Ovary (tissue), 9 donors: ENCODE measurements around the gene OSBPL9. TPM values are rescaled to one million over a fixed set of nuclear protein-coding genes. Genes with fewer than 3 reads are reported as not detected.

Source experiments
- DNase-seq, 5 donors: peaks; one replicate each; pipeline ENCODE4 v3.0.0-alpha.2; 2019 to 2020
- H3K27ac ChIP-seq, 2 donors: fragments of 200-600 bp; one replicate each; pipeline versions ENCODE4 v1.5.1 to v1.8.0; 2019 to 2022
- H3K27me3 ChIP-seq: fragments of 200-600 bp; one replicate; pipeline ENCODE4 v1.8.0; 2022
- H3K36me3 ChIP-seq: fragments of 200-600 bp; sonication (generic); one replicate; pipeline ENCODE4 v1.5.1; 2019
- H3K4me1 ChIP-seq: one replicate; pipeline ENCODE4 v1.8.1; 2013; ENCODE audit warnings: mild to moderate bottlenecking, moderate library complexity; ENCODE audit not compliant: insufficient read depth
- H3K4me3 ChIP-seq: fragments of 200-600 bp; sonication (generic); one replicate; pipeline ENCODE4 v1.5.1; 2017
- H3K9me3 ChIP-seq, 2 donors: fragments of 200-600 bp in 1 of 2; sonication (generic) in 1 of 2; one replicate each; pipeline versions ENCODE4 v1.5.1 to v1.8.1; 2013 to 2019; ENCODE audit warnings: mild to moderate bottlenecking in 1 of 2, moderate library complexity in 1 of 2
- EP300 ChIP-seq: sonication (generic); formaldehyde crosslinking; IDR thresholded peaks from one replicate; pipeline ENCODE4 v1.6.1; 2017; ENCODE audit warnings: antibody characterized with exemption
- POLR2A ChIP-seq: fragments of 450-650 bp; IDR thresholded peaks from one replicate; pipeline ENCODE4 v1.6.1; 2017; ENCODE audit warnings: antibody characterized with exemption, mild to moderate bottlenecking, moderate library complexity
- WGBS, 3 donors: extraction: QIAGEN DNeasy Blood & Tissue Kit in 1 of 3; methylation state at CpG; one replicate each; pipeline versions ENCODE4 v1.1.5 to v1.1.7; 2013 to 2017; 5-methylcytosine and 5-hydroxymethylcytosine counted together
- intact Hi-C, 4 donors: fragments of 100-400 bp; cut with DNase I; formaldehyde crosslinking; loops; one replicate each; pipeline versions ENCODE4 v1.11.0 to v1.15.1; 2022 to 2023
- polyA plus RNA-seq, 2 donors: library from polyadenylated mRNA; stranded (reverse); fragments of 200-250 nt in 1 of 2; fragments of 350-450 nt in 1 of 2; fragmentation: Illumina TruSeq in 1 of 2; extraction: RNeasy Lipid Tissue Mini Kit (QIAGEN cat#74804) in 1 of 2; gene quantifications; one replicate each; pipeline ENCODE4 v1.2.3, GENCODE V29; 2013 to 2014
- total RNA-seq, 7 donors: library from RNA; depleted of rRNA in 2 of 7; stranded (reverse); fragments of >200 nt in 2 of 7; fragmentation: NEBNext Ultra II Directional in 3 of 7; extraction: Animal tissue kit (Norgen Biotek cat#: 25700) in 3 of 7; gene quantifications; one replicate each; pipeline versions ENCODE4 v1.1.0 to v1.2.4, GENCODE V29; 2016 to 2023
- TF ChIP-seq, protein P1 (sequence below), 3 donors: fragments of 450-650 bp in 2 of 3; fragments of 200-600 bp in 1 of 3; IDR thresholded peaks; one replicate each; pipeline versions ENCODE4 v1.5.1 to v1.8.0; 2016 to 2022; ENCODE audit warnings: antibody characterized with exemption in 3 of 3, mild to moderate bottlenecking in 1 of 3
- donor health status: DM: no; HTN: no; CAD: no; lungs with moderate emphysema.
- donor health status: DM: no; HTN: no; CAD: no.
- donor health status: Bipolar disorder and iron deficiency.
- donor health status: DM: yes; HTN: yes; CAD: no.
- donor health status: DM: no; HTN: no; CAD: no.
- donor health status: DM: yes; HTN: yes; CAD: no.

OSBPL9 gene
- total and polyA plus RNA-seq, 9 donors = 53.1 to 92.4 (median 72.6) TPM

DNA sequence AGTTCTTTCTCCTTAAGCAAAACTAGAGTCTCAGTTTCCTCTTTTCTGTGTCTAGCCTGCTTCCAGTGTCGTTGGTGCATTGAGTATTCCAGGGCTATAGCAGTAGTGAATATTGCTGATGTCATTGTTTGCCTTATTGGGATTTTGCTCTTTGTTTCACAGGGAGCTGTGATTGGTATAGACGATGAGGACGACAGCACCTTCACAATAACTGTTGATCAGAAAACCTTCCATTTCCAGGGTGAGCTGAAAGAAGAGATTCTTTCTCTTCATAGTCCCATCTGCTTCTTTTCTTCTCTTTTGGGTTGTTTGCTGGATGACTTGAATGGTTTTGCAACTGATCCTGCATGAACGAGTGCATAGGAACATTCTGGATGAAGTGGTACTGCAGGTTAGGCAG is 52.4 kb downstream of the OSBPL9 start:
- Histone ChIP-seq H3K4me1 (peaks cover 16% of the 10 kb centered on the region), H3K4me3 (no peak overlapping the region), H3K9me3 (no peaks in the 10 kb centered on the region), H3K27ac (no peak overlapping the region), H3K36me3 (no peaks in the 10 kb centered on the region), H3K27me3 (no peaks in the 10 kb centered on the region)
- 47 to 60% (median 57%) methylated on average over 4 of the region's 4 CpGs for WGBS, 3 donors
- DNase-seq = no peak
- intact Hi-C loops = no loop called here
- TF ChIP-seq, protein P1, sequence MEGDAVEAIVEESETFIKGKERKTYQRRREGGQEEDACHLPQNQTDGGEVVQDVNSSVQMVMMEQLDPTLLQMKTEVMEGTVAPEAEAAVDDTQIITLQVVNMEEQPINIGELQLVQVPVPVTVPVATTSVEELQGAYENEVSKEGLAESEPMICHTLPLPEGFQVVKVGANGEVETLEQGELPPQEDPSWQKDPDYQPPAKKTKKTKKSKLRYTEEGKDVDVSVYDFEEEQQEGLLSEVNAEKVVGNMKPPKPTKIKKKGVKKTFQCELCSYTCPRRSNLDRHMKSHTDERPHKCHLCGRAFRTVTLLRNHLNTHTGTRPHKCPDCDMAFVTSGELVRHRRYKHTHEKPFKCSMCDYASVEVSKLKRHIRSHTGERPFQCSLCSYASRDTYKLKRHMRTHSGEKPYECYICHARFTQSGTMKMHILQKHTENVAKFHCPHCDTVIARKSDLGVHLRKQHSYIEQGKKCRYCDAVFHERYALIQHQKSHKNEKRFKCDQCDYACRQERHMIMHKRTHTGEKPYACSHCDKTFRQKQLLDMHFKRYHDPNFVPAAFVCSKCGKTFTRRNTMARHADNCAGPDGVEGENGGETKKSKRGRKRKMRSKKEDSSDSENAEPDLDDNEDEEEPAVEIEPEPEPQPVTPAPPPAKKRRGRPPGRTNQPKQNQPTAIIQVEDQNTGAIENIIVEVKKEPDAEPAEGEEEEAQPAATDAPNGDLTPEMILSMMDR (IDR thresholded peaks at IDR 0.05) = no peak
- TF ChIP-seq EP300 (no peak), POLR2A (no peak)

- H3K4me3 ChIP-seq = no peak overlapping the region
- H3K27me3 ChIP-seq = no peaks in the 10 kb centered on the region
- no peaks in the 10 kb centered on the region for H3K9me3 ChIP-seq
- no peak for TF ChIP-seq EP300
- no peak for TF ChIP-seq POLR2A
- TF ChIP-seq, protein P1 (IDR thresholded peaks at IDR 0.05) = no peak
- no peak overlapping the region for H3K27ac ChIP-seq
- intact Hi-C loops = no loop called here
- 59 to 67% (median 64%) methylated on average over 2 of the region's 2 CpGs for WGBS, 3 donors
- H3K36me3 ChIP-seq = no peaks in the 10 kb centered on the region
- no peak for DNase-seq
- peaks cover 14% of the 10 kb centered on the region for H3K4me1 ChIP-seq
Measured at GRCh38 chr1:51669816-51670215, 52.9 kb downstream of the OSBPL9 start.

DNA sequence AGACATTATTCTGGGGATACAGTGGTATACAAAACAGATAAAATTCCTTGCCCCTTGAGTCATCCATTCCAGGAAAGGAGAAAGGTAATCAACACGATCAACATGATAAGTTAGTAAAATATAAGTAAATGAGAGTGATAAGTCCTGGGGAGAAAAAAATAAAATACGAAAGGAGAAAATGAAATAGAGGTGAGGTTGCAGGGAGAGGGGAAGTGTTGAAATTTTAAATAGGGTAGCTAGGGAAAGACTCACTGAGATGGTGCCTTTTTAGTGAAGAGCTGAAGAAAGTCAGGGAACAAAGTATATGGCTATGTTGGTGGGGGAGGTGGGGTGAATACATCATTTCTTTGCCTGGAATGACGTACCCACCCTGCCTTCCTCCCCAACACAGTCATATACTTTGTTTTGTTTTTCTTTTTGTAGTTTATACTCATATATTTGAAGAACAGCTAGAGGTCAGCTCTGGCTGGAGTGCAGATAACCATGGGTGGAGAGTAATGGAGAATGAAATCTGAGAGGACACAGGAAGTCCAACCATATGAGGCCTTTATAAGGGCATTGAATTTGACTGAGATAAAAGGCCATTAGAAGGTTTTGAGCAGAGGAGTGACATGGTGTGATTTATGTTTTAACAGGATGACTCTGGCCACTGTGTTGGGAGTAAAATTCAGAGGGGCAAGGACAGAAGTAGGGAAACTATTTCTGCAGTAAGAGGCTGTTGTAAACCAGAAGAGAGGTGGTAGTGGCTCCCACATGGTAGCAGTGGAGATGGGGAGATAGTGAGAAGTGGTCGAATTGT is 54.8 kb downstream of the OSBPL9 start:
- no peak for DNase-seq
- no peak for TF ChIP-seq POLR2A
- TF ChIP-seq, protein P1 (IDR thresholded peaks at IDR 0.05) = no peak
- no peak for TF ChIP-seq EP300
- Histone ChIP-seq H3K36me3 (no peaks in the 10 kb centered on the region), H3K9me3 (no peaks in the 10 kb centered on the region), H3K27ac (no peak overlapping the region), H3K4me3 (no peak overlapping the region), H3K27me3 (no peaks in the 10 kb centered on the region), H3K4me1 (peaks cover 13% of the 10 kb centered on the region)
- 67 to 75% (median 74%) methylated on average over 4 of the region's 4 CpGs for WGBS, 3 donors
- intact Hi-C loops = no loop called here

GRCh38 chr1:51673279-51673678 is 56.4 kb downstream of the OSBPL9 start:
- intact Hi-C loops = no loop called here
- 87 to 93% (median 91%) methylated on average over 1 of the region's 1 CpG for WGBS, 3 donors
- Histone ChIP-seq H3K4me1 (peaks cover 10% of the 10 kb centered on the region), H3K4me3 (no peak overlapping the region), H3K36me3 (no peaks in the 10 kb centered on the region), H3K9me3 (no peaks in the 10 kb centered on the region), H3K27ac (no peak overlapping the region), H3K27me3 (no peaks in the 10 kb centered on the region)
- DNase-seq = no peak
- TF ChIP-seq, protein P1 (IDR thresholded peaks at IDR 0.05) = no peak
- TF ChIP-seq EP300 (no peak), POLR2A (no peak)
